SK-N-SH treated with all-trans-retinoic acid at 6 μM for 48 hours (cell line): ENCODE results near the gene DOK4.

Source experiments
- ARNTL ChIP-seq: fragments of 450-650 bp; formaldehyde crosslinking; IDR thresholded peaks from 2 replicates; pipeline ENCODE4 v1.5.0; 2020; ENCODE audit warnings: low read depth, mild to moderate bottlenecking, moderate library complexity, borderline replicate concordance
- SNAI2 ChIP-seq: fragments of 250-450 bp; sonication (Bioruptor Pico); IDR thresholded peaks from 2 replicates; pipeline ENCODE4 v1.5.0; 2020; ENCODE audit warnings: mild to moderate bottlenecking, moderate library complexity
- TCF4 ChIP-seq: fragments of 250-450 bp; sonication (Bioruptor Pico); IDR thresholded peaks from 2 replicates; pipeline ENCODE4 v1.8.0; 2021; ENCODE audit warnings: mild to moderate bottlenecking, moderate library complexity, borderline replicate concordance
- ZNF565 ChIP-seq: fragments of 450-650 bp; formaldehyde crosslinking; conservative IDR thresholded peaks from 2 replicates; pipeline ENCODE4 v1.5.0; 2020; ENCODE audit warnings: low read depth, mild to moderate bottlenecking, moderate library complexity
- TF ChIP-seq, protein P1 (sequence below): fragments of 250-450 bp; sonication (Bioruptor Pico); IDR thresholded peaks from 2 replicates; pipeline ENCODE4 v1.8.0; 2020; ENCODE audit warnings: mild to moderate bottlenecking, moderate library complexity, borderline replicate concordance
- TF ChIP-seq, protein P2 (sequence below): fragments of 250-450 bp; sonication (Bioruptor Pico); IDR thresholded peaks from 2 replicates; pipeline ENCODE4 v1.8.0; 2021; ENCODE audit warnings: low read depth, mild to moderate bottlenecking, moderate library complexity, borderline replicate concordance
- TF ChIP-seq, protein P3 (sequence below): fragments of 250-450 bp; sonication (Bioruptor Pico); IDR thresholded peaks from 2 replicates; pipeline ENCODE4 v1.5.1; 2021; ENCODE audit warnings: mild to moderate bottlenecking, moderate library complexity

DNA sequence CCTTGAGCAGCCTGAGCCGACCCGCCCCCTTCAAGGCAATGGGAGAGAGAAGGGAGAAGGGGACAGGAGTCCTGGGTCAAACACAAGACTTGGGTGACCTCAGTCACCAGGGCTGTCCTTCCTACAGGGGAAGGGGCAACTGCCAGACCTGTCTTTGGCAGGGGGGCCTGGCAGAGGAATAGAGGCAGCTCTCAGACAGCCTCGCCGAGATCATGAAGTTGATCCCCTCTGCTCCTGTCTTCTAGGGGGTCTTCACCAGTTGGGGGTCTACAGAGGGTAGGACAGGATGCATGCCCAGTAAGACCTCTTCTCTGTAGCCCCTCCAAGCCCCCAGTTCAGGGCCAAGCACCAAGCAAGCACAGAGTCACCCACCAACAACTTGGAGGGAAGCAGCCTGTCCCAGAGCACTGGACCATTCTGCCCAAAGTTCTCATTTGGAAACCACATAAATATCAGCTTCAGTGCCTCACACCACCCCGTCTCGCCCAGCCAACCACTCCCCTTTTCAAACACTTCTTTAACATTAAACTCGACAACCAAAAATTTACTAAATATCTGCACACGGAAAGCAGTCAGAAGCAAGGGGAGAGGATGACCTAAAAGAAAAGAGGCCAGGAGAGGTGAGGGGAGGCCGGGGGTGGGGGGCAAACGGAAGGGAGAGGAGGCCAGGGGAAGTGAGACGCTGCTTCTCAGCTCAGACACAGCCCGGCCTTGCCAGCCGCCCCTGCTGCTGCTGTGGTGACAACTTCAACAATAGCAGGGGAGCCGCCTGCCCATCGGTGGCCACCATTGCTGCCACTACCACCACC, 7.7 kb downstream of the DOK4 start:
- no peak for TF ChIP-seq SNAI2 (CRISPR knock-in tag)
- TF ChIP-seq, protein P1, sequence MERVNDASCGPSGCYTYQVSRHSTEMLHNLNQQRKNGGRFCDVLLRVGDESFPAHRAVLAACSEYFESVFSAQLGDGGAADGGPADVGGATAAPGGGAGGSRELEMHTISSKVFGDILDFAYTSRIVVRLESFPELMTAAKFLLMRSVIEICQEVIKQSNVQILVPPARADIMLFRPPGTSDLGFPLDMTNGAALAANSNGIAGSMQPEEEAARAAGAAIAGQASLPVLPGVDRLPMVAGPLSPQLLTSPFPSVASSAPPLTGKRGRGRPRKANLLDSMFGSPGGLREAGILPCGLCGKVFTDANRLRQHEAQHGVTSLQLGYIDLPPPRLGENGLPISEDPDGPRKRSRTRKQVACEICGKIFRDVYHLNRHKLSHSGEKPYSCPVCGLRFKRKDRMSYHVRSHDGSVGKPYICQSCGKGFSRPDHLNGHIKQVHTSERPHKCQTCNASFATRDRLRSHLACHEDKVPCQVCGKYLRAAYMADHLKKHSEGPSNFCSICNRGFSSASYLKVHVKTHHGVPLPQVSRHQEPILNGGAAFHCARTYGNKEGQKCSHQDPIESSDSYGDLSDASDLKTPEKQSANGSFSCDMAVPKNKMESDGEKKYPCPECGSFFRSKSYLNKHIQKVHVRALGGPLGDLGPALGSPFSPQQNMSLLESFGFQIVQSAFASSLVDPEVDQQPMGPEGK: no peak
- no peak for TF ChIP-seq ARNTL (CRISPR knock-in tag)
- TF ChIP-seq, protein P2, sequence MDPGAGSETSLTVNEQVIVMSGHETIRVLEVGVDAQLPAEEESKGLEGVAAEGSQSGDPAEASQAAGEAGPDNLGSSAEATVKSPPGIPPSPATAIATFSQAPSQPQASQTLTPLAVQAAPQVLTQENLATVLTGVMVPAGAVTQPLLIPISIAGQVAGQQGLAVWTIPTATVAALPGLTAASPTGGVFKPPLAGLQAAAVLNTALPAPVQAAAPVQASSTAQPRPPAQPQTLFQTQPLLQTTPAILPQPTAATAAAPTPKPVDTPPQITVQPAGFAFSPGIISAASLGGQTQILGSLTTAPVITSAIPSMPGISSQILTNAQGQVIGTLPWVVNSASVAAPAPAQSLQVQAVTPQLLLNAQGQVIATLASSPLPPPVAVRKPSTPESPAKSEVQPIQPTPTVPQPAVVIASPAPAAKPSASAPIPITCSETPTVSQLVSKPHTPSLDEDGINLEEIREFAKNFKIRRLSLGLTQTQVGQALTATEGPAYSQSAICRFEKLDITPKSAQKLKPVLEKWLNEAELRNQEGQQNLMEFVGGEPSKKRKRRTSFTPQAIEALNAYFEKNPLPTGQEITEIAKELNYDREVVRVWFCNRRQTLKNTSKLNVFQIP (CRISPR knock-in tag): no peak
- no peak for TF ChIP-seq ZNF565 (CRISPR knock-in tag)
- no peak for TF ChIP-seq TCF4 (CRISPR knock-in tag)
- TF ChIP-seq, protein P3, sequence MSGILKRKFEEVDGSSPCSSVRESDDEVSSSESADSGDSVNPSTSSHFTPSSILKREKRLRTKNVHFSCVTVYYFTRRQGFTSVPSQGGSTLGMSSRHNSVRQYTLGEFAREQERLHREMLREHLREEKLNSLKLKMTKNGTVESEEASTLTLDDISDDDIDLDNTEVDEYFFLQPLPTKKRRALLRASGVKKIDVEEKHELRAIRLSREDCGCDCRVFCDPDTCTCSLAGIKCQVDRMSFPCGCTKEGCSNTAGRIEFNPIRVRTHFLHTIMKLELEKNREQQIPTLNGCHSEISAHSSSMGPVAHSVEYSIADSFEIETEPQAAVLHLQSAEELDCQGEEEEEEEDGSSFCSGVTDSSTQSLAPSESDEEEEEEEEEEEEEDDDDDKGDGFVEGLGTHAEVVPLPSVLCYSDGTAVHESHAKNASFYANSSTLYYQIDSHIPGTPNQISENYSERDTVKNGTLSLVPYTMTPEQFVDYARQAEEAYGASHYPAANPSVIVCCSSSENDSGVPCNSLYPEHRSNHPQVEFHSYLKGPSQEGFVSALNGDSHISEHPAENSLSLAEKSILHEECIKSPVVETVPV: no peak
